NCI-H226 (cell line): ENCODE data around the gene ZNF236.

Source experiments
- DNase-seq: peaks from one replicate; pipeline ENCODE4 v3.0.0-alpha.2; 2015

Gene ZNF236

DNA sequence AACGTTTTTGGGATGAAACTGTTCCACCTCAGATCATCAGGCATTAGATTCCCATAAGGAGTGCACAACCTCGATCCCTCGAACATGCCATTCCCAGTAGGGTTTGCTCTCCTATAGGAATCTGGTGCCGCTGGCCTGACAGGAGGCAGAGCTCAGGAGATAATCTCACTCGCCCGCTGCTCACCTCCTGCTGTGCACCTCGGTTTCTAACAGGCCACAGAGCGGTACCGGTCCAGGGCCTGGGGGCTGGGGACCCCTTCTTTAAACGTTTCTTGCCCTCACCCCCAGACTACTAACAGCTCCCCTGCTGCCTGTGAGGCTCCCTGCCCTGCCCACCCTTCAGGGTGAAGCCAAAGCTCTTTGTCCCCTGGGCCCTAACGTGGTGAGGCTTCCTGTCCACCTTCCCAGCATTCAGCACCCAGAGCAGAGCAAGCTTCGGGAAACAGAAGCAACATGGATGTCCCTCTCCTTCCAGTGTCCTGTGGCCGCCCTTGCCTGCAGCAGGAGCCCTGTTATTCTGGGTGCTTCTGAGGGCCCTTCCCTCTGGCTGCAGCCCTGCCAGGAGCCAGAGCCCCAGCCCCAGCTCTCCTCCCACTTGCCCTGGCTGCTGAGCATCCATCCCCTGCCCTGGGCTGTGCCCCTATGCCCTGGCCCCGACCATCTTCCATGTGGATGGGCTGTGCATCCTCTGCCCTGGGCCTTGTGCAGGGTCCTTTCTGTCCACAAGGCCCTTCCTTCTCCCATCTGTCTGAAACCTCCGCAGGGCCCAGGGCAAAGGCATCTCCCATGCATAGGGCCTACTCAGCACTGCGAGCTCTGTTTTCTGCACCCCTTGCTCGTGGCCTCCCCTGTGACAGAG lies 170.1 kb downstream of the ZNF236 start:
- DNase-seq: no peak

DNA sequence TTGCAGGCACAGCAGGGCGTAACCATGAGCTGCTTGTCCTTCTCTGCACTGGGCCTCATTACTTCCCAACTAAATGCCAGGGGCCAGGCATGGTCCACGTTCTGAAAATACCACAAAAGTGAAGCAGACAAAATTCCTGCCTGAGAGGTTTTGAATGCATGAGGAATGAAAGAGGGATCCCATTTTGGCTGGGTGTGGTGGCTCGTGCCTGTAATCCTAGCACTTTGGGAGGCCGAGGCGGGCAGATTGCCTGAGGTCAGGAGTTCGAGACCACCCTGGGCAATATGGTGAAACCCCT lies 170.7 kb downstream of the ZNF236 start:
- DNase-seq: no peak

DNA sequence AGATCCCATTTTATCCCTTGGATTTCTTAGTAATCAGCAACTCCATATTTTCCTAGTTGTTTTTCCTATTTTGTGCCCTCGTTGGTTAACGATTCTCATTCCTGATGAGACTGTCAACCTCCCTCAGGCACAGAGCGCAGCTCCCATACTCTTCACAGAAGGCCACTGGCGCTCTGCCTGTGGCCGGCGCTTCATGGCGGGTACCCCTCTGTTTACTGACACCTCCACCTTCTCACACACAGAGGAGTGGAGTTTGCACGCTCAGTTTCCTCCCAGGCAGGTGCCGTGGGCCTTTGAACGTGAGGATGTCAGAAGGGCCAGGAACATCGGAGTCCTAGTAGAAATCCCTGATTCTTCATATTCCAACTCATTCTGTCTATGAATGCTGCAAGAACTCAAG lies 171.2 kb downstream of the ZNF236 start:
- no peak for DNase-seq

DNA sequence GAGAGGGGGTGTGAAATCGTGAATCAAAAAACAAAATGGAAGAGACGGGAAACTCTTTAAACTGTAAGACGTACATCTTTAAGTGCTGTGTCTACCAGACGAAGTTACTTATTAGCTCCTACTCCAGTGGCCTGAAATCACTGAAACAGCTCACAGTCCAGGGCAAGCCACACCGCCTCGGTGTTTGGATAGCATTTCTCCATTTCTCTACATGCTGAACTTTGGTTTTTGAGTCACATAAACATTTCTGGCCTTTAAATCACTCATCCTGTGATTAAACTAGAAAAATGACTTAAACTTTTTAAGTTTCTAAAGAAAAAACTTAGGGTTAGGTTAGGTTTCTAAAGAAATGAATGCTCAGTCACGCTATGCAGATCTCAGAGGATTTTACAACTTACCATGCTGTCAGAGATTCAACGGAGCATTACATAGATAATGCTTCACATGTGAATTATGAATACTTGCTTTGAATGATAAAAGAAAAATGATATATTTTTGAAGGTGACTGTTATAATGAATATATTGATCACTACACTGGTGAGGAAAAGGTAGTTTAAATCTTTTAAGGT lies 171.8 kb downstream of the ZNF236 start:
- no peak for DNase-seq

DNA sequence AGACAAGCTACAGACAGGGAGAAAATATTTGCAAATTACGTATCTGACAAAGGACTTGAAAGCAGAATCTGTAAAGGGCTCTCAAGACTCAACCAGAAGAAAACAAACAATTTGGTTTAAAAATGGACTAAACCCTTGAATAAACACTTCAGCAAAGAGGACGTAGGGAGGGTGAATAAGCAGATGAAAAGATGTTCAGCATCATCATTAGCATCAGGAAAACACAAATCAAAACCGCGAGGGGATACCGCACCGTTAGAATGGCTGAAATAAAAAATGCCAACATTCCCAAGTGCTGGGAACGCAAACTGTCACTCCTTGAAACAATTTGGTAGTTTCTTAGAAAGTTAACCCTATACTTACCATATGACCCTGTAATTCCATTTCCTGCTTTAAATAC lies 173.5 kb downstream of the ZNF236 start:
- DNase-seq: no peak

DNA sequence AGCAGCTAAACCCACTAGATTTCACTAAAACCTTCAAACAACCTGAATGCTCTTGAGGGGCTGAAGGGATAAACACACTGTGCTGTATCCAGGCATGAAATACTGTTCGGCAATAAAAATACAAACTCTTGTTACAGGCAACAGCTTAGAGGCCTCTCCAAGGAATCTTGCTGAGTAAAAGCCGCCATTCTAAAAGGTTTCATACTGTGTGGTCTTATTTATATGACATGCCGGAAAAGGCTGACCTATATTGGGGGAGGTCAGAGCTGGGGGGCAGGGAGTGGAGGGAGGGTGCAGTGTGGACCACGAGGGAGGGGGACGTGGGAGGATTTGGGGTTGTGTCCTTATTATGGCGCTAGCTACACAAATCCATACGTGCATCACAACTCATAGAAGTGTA lies 174.1 kb downstream of the ZNF236 start:
- no peak for DNase-seq

DNA sequence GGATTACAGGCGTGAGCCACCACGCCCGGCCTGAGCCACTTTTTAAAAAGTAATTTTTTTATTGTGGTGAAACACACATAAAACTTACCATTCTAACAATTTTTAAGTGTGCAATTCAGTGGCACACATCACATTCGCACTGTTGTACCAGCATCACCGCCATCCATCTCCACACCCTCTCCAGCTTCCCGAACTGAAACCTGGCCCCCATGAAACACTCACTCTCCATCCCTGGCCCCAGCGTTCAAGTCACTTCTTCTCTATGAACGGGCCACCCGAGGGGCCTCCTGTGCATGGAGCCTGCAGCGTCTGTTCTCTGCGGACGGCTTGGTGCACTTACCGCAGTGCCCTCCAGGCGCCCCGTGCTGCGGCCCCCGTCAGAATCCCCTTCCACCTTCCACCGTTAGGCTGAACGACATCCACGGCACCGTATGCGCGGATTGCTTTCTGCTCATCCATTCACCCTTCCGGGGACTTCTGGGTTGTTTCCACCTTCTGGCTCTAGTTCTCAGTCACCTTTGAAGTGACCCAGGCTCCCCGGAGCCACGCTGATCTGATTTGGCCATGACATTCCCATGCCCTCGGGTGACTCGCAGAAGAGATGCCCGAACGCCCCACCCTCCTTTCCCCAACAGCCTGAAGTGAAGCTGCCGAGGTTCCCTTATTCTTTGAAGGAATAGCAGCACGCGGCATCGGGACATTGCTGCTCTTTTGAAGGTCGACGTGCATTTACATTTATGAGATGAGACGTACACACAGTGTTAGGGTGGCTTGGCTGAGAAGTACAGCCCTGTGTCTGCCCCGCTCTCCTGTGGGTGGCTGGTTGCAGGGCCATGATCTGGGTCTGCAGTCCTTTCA lies 175.8 kb downstream of the ZNF236 start:
- DNase-seq: no peak

DNA sequence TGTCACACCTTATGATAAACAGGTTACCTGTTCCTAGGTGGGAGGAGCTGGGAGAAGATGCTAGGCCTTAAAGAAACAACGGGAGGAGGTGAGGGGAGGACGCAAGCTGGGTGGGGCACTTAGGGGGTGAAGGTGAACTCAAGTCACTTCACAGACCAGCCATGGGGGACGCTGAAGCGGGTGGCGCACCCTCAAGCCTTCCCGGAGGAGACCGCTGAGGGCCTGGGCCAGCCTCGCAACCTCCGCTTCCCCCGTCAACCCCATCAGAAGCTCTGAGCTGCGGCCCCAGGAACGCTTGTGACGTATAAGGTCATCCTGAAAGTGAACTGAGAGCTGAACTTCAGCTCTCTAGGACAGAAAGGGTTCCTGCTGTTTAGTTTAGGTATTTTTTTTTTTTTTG lies 176.7 kb downstream of the ZNF236 start:
- no peak for DNase-seq

DNA sequence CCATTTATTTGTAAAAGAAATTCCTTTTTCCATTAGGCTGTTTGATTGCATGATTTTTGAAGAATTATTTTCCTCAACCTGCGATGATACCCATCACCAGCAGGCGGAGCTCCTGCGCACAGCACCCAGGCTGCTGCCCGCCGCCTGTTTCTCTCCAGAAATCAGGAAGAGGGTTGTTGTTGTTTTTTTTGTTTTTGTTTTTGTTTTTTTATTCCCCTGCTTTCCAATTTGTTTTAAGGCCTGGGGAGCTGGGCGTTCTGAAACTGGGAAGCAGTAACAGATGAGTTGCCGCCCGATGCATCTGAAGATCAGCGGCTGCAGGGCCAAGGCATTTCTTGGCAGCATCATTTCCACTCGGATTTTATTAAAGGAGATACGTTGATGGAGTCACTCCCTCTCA lies 178.2 kb downstream of the ZNF236 start:
- DNase-seq: no peak

DNA sequence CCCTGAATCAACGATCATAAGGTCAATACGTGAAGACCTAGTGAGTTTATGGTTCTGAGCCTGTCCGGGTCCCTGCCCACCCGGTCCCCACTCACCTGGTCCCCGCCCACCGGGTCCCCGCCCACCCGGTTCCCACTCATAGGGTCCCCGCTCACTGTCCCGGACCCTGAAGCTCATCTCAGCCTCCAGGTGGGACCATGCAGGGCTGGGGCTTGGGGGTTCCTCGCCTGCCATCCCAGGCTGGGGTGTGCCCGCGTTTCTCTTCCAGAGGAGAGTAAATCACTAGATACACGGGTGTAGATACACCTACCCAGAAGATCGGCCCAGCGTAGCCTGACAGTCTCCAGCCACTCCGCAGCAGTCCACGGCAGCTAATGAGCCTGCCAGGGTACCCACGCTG lies 178.7 kb downstream of the ZNF236 start:
- no peak for DNase-seq

DNA sequence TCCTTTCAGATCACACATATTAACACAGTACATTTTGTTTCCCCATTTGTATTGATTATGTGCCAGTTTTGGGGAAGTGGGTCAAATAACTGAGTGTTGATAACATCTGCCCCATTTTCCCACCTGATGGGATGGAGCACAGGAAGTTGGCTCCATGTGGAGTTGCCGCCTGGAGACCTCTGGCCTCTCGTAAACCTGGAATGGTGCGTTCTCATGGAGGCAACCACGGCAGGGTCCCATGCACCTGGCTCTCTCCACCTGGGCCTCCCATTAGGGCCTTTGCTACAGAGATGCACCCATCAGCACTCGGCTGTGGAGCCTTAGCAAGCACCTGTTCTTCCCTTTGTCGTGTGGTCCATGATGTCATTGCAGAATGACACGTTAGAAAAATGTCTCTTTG lies 179.6 kb downstream of the ZNF236 start:
- no peak for DNase-seq

DNA sequence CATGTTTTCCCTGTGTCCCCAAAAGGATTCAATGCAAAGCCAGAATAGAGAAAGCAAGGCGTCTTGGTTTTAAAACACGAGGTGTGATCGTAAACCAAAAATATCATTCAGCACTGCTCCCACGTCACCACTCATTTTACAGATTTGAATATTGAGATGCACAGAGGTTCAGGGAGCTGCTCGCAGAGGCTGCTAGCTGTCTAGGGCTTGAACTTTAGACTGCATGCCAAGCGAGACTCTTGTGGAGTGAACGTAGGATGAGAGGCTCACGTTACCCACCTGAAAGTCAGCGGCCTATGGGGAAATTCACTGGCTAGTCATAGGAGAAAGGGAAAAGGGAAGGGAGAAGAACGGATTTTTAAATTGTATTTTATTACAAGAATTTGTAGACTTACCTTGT lies 180.1 kb downstream of the ZNF236 start:
- DNase-seq: no peak

DNA sequence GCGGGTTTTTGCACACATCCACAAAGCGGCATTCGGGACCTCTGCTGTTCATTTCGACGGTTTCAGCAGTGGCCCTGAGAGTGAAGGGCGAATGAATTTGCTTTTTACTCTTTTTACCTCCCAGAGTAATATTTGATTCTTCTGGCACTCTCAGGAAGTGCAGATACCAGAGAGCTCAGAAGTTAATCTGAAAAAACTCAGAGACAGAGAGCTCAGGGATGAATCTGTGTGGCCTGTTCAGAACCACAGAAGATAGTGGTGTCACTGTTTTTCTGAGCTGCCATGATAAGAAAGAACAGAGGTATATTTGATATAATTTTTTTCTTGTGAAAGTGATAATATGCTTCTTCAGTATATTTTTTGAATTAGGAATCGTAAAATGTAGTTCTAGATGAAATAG lies 181.0 kb downstream of the ZNF236 start:
- DNase-seq: no peak

DNA sequence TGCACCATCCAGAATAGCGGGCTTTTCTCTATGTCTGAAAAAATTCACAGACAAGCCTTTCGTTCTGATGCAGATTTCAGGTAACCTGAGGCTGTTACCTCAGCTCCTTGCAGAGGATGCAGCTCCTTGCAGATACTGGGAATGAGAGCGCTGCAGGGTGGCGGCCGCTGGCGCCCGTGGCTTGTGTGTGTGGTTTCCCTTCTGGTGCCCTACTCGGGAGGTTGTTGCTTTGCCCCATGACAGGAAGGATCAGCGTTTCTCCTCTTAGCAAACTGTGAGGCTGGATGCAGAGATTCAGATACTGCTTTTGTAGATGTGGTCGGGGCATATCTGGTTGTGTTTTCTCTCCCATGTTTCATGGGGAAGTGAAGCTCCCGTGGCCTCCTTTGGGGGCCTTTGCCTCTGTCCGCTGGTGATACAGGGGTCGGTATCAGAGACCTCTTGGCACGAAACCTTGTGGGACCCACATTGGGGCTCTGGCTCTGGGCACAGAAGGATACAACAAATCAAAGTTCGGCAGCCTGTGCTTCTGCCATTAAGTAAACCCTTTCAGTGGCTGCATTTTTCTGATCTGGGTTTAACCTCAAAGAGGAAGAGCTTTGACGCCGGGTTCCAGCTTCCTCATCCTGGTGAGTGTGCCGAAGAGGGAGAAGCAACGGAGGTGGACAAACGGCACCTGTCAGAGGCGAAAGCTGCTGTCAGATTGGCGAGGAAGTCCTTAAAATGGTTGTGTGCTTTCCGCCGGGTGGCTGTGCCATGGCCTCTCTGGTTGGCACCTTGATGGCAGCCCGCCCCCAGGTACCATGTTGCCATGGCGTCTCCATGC lies 182.4 kb downstream of the ZNF236 start:
- DNase-seq: no peak

DNA sequence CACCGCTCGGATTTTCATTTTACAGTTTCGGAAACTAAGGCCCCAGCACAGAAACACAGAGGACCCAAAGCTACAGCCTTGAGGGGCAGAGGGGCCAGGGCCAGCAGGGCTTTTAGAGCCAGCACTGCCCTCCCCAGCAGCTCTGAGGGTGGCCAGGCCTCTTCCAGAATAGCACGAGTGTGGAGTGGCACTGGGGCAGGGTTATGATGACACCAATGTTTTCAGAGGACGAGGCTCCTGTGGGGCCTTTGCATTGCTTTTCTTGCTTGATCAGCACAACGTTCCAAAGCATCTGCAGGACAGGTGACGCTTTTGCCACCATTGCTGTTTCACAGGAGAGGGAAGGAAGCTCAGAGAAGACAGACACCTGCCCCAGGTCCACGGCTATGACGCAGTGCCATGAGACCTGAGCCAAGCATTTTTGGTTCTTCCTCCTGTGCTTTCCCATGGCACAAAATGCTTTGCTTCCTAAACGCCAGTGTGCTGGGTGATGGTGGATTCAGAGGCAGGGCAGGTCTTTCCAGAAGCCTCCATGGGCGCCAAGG lies 183.4 kb downstream of the ZNF236 start:
- no peak for DNase-seq

DNA sequence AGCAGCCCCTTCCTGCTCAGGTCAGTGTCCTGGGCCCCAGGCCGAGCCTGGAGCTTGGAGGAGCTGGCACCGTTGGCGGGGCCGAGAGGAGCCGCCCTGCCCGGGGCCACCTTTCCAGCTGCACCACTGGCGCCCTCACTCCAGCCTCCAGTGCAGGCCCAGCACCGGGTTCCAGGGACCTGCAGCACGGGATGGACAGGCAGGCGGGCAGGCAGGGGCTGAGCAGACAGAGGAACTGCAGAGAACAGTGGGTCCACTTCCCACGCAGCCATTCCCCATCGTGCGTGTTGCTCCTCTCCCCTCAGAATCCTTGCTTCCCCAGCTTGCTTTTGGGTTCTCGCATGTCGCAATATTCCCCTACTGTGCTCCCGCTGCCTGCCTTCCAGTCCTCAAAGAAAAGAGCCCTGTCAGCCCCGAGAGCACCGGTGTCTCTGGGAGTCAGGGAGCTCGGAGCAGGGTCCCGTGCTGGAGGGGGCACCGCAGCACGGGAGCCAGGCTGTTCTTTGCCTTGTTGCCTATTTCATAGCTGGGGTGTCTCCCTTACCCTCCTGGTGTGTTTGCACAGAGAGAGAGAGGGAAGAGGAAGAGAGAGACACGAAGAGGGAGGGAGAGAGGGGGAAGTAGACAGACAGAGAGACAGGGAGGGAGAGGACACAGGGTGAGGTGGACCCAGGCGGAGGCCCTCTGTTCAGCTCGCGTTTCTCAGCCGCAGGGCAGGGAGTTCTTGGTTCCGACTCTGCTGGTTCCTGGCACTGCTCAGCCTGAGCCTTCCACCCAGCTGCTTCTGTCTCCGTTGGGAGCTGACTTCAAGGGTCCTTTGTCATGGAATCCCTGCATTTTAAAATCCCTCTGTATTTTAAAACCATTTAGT lies 184.2 kb downstream of the ZNF236 start:
- no peak for DNase-seq

DNA sequence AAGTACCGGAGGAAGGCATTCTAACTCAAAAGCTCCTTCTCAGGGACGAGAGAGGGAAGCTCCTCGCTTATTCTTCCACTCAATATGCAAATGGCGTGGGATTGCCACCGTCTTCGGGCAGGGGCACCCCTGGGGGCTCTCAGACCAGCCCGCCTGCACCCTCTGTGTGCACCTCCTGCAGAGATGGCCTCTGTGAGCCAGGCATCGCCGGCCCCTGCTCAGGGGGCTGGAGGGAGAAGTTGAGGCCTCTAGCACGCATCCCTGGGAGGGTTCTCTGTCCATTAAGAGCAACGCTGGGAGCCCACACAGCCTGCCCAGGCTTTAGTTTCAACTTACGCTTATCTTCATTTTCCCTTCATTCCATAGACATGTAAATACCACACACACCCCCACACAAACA lies 184.9 kb downstream of the ZNF236 start:
- no peak for DNase-seq

DNA sequence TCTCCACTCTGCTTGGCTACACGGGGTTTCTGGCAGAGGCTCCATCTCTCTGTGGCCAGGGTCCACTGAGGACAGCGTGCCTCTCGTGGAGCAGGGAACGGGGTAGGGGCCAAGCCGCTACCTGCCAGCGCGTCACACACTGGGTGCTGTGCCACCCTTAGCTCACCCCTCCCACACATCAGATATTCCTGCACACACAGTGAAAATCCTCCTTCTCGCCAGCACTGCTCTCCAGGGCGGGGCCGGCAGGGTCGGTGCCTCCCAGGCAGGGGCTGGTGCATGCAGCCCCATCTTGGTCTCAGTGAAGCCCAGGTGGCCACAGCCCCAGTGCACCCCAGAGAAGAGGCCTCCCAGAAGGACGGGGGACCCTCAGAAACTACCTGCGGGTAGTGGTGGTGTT lies 185.6 kb downstream of the ZNF236 start:
- no peak for DNase-seq

DNA sequence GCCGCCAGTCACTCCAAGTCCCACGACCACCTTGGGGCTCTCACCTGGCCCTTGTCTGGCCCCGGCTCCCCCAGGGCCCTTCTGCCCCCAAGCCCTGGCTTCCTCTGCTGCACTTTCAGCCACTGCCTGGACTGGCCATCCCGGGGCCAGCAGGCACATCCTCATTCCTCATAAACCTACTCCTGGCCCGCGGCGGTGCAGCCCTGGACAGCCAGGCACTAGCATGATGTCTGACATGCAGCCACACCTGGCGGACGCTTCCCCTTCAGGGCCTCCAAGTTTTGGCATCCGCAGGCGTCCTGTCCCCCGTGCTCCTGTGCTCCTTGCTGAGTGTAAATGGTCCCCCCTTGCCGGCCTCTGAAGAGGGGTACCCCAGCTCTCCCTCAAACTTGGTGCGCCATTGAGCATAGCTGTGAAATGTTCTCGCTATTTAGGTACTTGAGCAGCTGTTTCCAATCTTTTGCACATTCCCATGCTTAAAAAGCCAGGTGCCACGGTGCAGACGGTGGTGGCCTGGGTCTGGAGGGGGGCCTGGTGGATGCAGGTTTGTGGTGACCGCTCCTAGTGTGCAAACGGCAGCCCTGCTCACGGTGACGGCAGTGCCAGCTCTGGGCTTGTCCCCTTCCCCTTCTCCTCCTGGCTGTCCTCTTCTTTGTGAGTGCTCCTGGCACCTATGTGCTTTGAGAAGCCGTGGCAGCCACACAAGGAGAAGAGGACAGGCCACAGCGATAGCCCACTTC lies 186.4 kb downstream of the ZNF236 start:
- no peak for DNase-seq

DNA sequence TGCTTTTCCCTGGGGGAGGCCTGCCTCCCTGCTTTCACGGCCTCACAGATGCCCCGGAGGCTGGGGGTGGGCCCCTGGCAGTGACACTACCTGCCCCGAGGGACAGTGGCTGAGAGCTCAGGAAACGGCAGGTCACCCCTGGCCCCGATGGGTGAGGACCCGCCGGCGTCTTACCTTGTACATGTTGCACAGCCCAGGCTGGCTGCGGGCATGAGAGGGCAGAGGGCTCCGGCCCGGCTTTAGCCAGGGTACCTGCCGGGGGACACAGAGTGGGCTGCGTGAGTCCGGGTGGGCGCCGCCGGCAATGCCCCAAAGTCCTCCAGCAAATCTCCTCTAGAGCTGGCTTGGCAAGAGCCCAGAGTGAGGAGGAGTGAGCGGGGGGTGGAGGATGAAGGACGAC lies 187.3 kb downstream of the ZNF236 start:
- DNase-seq: no peak

DNA sequence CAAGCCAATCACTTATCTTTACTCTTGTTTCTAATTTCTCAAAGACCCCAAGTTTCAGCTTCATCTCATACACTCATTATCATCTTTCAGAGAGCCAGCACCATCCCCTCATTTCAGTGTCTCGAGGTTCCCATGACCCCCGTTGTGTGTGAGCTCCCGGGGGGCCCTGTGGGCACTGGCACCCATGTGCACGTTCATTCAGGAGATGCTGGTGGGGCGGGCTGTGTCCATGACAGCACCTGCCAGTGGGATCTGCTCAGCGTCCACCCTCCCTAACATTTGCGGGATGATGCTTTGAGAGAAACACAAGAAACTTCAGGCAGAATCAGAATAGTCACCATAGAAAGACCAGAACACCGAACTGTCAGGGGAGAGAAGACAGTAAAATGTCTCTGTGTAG lies 189.8 kb downstream of the ZNF236 start:
- no peak for DNase-seq
